H1 (cell line): ENCODE results near the gene SLC25A24. TPM values are rescaled to one million over a fixed set of nuclear protein-coding genes. Genes with fewer than 3 reads are reported as not detected.

ENCODE experiments used
- ASH2L ChIP-seq: fragments of 200-600, 300-600 bp; sonication (generic); IDR thresholded peaks from one replicate; pipeline ENCODE4 v1.7.1; 2017; ENCODE audit warnings: low read length
- KDM5A ChIP-seq: fragments of 200-600 bp; IDR thresholded peaks from 2 replicates; pipeline ENCODE4 v1.7.1; 2012; ENCODE audit warnings: mild to moderate bottlenecking, low read length, inconsistent platforms, mixed read lengths
- PHF8 ChIP-seq: fragments of 200-600 bp; sonication (generic); conservative IDR thresholded peaks from 2 replicates; pipeline ENCODE4 v1.7.1; 2012; ENCODE audit warnings: low read depth, mild to moderate bottlenecking, inconsistent platforms, low read length, moderate library complexity
- USF2 ChIP-seq: IDR thresholded peaks from 2 replicates; pipeline ENCODE4 v1.6.1; 2011; ENCODE audit warnings: low read length, improper control_type of control experiment
- polyA plus RNA-seq, 7 experiments: library from polyadenylated mRNA; depleted of rRNA in 3 of 7; stranded (reverse) in 5 of 7; unstranded in 2 of 7; fragments of >200 nt in 5 of 7; fragments of 200-250 nt in 2 of 7; gene quantifications; 1 replicate in 5 of 7; 2 replicates in 1 of 7; 4 replicates in 1 of 7; pipeline versions ENCODE4 v1.2.1 to v1.2.3, GENCODE V29; 2011 to 2013; ENCODE audit warnings: missing spikeins in 2 of 7, mixed read lengths in 2 of 7
- total RNA-seq: library from RNA; stranded (reverse); fragmentation: NEBNext Ultra II Directional; extraction: Animal tissue kit (Norgen Biotek cat#: 25700); gene quantifications from 2 replicates; pipeline ENCODE4 v1.2.1, GENCODE V29; 2021

Gene SLC25A24
- total and polyA plus RNA-seq, 2 of the 8 experiments (the other 6 are each of a cell fraction or from before 2014, with no cell fraction given) = 13.6 to 40.6 TPM

GRCh38 chr1:108108119-108108518 is 92.0 kb downstream of the SLC25A24 start (continued):
- TF ChIP-seq KDM5A (no peak), ASH2L (no peak), USF2 (no peak), PHF8 (no peak)
- TF ChIP-seq, all 59 proteins: peak for 0
